ENCODE measurements around the gene CFAP53.

Gene CFAP53

DNA sequence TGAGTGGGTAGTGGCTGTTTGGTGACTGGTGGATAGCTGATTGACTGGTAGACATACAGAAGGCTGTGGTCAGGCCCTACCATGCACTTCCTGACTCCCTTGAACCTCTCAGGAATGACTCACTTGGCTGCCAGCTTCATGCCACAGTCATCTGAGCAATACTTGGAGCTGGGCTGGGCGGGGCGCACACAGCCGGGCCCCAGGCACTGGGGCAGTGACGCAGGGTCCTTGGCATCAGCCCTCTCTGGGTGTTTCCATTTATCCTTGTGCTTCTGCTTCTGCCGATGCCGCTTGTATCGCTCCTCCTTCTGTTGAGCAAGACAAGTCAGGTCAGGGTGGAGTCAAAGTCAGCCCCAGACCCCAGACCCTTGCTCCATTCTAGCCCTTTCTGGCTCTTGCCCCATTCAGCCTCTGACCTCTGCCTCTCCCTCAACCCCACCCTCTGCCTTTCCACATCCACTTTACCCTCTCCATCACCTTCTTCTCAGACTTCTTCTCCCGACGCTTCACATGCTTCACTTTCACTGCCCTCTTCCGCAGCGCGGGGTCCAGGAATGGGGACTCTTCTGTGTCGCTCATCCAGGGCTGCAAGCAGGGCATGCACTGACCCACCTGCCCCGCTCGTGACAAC, 18.1 kb upstream of the CFAP53 start:
- H3K4me3 Mint-ChIP-seq: no peak overlapping the region
- H3K9me3 Mint-ChIP-seq: no peaks in the 10 kb centered on the region
- H3K27ac Mint-ChIP-seq: peak overlapping the region; percentile 60
- H3K4me1 Mint-ChIP-seq: peaks cover 50 to 70% of the 10 kb centered on the region in 2 donors
- DNase-seq (no peak), ATAC-seq (replicated peaks) (no peak)
- H3K36me3 Mint-ChIP-seq: peaks cover 51 to 68% of the 10 kb centered on the region in 2 donors
- no peaks in the 10 kb centered on the region for H3K27me3 Mint-ChIP-seq

GRCh38 chr18:50283469-50284209, 17.3 kb upstream of the CFAP53 start:
- Mint-ChIP-seq H3K4me1 (peaks cover 56 to 76% of the 10 kb centered on the region in 2 donors), H3K27ac (peak overlapping the region; percentile 74), H3K4me3 (no peak overlapping the region), H3K9me3 (no peaks in the 10 kb centered on the region), H3K36me3 (peaks cover 51 to 74% of the 10 kb centered on the region in 2 donors), H3K27me3 (no peaks in the 10 kb centered on the region)
- ATAC-seq (replicated peaks) (no peak), DNase-seq (no peak)

DNA sequence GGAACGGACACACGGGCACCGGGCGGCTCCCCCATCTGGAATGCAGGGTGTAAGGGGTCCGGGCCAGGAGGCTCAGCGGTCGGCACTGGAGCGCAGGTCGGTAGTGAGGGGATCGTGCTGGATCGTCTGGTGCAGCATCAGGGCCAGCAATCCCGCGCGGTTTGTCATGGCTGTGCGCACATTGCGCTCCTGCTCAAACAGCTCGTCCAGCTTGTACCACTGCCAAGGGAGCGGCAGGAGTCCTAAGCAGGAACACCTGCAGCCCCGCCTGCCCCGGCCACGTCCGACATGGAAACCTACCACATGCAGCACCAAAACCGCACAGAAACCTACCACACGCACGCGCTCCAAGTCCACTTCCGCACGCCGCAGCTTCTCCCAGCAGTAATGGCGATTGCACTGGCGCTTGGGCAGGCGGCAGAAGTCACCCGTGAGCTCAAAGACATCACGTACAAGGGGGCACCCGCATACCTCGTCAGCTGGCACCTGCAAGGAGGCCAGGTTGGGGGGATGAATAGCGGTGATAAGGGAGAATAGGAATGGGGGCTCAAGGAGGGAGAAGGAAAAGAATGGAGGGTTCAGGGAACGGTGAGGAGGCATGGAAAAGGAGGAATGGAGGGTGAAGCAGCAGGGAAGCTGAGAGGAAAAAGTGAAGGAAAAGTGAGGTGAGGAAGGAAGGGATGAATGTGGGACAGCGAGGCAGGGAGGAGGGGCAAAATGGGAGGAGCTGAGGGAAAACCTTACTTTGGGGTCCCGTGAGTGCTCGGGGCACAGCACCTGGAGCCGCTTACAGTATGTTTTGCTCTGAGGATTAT, 16.4 kb upstream of the CFAP53 start:
- no peaks in the 10 kb centered on the region for H3K9me3 Mint-ChIP-seq
- H3K36me3 Mint-ChIP-seq: peaks cover 51 to 74% of the 10 kb centered on the region in 2 donors
- H3K27me3 Mint-ChIP-seq: no peaks in the 10 kb centered on the region
- DNase-seq (no peak), ATAC-seq (replicated peaks) (no peak)
- H3K4me1 Mint-ChIP-seq: peaks cover 56 to 76% of the 10 kb centered on the region in 2 donors
- peak overlapping the region; percentile 96 to 97 for H3K4me3 Mint-ChIP-seq
- H3K27ac Mint-ChIP-seq: peak overlapping the region; percentile 74

- no peak for DNase-seq
- Mint-ChIP-seq H3K4me1 (peaks cover 53 to 72% of the 10 kb centered on the region in 2 donors), H3K27ac (peak overlapping the region; percentile 97), H3K4me3 (peak overlapping the region; percentile 96 to 97), H3K27me3 (no peaks in the 10 kb centered on the region), H3K9me3 (no peaks in the 10 kb centered on the region), H3K36me3 (peaks cover 49 to 69% of the 10 kb centered on the region in 2 donors)
- no peak for ATAC-seq (replicated peaks)
Observed at GRCh38 chr18:50281972-50282520, 15.8 kb upstream of the CFAP53 start.

GRCh38 chr18:50281295-50281971, 15.1 kb upstream of the CFAP53 start, which contains the start of gene MBD1:
TSS of gene MBD1 (minus strand) at chr18:50281523. CDS start at chr18:50279992, 1,531 bp downstream.
- Mint-ChIP-seq H3K4me1 (peaks cover 47 to 66% of the 10 kb centered on the region in 2 donors), H3K36me3 (peaks cover 53 to 69% of the 10 kb centered on the region in 2 donors), H3K9me3 (no peaks in the 10 kb centered on the region), H3K27ac (peak within 1 kb of the TSS; percentile 97), H3K27me3 (no peaks in the 10 kb centered on the region), H3K4me3 (peak within 1 kb of the TSS; percentile 96 to 97)
- peak; percentile 96 for ATAC-seq (replicated peaks)
- peak; percentile 98 for DNase-seq

DNA sequence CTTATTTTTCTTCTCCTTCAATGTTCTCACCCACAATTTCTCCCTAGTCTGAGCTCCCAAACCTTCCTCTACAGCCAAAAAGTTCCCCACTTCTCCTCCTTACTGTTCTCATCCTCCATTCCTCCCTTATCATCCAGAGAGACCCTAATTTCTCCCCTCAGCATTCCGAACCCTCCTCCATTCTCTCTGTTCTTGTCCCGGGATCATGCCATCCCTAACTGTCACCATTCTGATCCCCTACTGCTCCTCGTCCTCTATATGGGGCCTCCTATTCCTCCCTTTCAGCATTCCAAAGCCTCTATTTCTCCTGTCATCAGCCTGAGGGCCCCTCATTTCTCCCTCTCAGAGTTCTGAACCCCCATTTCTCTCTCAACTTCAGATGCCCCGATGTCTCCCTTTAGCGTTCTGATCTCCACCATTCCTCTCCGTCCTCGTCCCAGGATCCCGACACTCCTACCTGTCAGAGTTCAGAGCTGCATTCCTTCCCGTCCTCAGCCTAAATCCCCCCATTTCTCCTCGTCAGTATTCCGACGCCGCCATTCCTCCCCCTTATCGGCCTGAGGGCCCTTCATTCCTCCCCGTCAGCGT, 14.5 kb upstream of the CFAP53 start:
- peak overlapping the region; percentile 97 for H3K27ac Mint-ChIP-seq
- H3K4me1 Mint-ChIP-seq: peaks cover 42 to 60% of the 10 kb centered on the region in 2 donors
- ATAC-seq (replicated peaks) (no peak), DNase-seq (no peak)
- H3K36me3 Mint-ChIP-seq: peaks cover 55 to 71% of the 10 kb centered on the region in 2 donors
- peak overlapping the region; percentile 96 to 97 for H3K4me3 Mint-ChIP-seq
- no peaks in the 10 kb centered on the region for H3K27me3 Mint-ChIP-seq
- H3K9me3 Mint-ChIP-seq: no peaks in the 10 kb centered on the region

GRCh38 chr18:50279752-50280151, 13.5 kb upstream of the CFAP53 start:
- Mint-ChIP-seq H3K27me3 (no peaks in the 10 kb centered on the region), H3K27ac (peak overlapping the region; percentile 97), H3K4me3 (peak overlapping the region; percentile 96 to 97), H3K9me3 (no peaks in the 10 kb centered on the region), H3K4me1 (peaks cover 44 to 53% of the 10 kb centered on the region in 2 donors), H3K36me3 (peaks cover 56 to 72% of the 10 kb centered on the region in 2 donors)
- DNase-seq (no peak), ATAC-seq (replicated peaks) (no peak)

GRCh38 chr18:50277942-50278341, 11.6 kb upstream of the CFAP53 start:
- Mint-ChIP-seq H3K27ac (no peak overlapping the region), H3K4me3 (no peak overlapping the region), H3K4me1 (peaks cover 32 to 40% of the 10 kb centered on the region in 2 donors), H3K9me3 (no peaks in the 10 kb centered on the region), H3K27me3 (no peaks in the 10 kb centered on the region), H3K36me3 (peaks cover 55 to 71% of the 10 kb centered on the region in 2 donors)
- ATAC-seq (replicated peaks) (no peak), DNase-seq (no peak)

DNA sequence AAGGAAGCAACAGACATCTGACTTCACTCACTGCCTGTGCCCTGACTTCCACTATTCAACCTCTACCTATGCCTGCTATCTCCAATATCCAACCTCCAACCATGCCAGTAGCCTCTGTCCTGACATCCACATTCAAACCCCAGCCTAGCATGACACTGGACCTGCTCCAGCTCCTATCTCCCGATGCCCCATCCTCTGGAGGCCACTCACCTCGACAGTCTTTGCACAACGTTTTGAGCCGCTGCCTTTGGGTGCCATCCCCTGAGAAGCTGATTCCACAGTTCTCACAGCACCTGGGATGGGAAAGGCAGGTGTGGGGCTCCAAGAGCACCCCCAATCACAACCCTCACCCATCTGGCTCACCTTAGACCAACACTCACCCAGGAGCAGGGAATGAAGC, 10.2 kb upstream of the CFAP53 start:
- ATAC-seq (replicated peaks) (no peak), DNase-seq (no peak)
- peaks cover 50 to 65% of the 10 kb centered on the region in 2 donors for H3K36me3 Mint-ChIP-seq
- H3K27me3 Mint-ChIP-seq: no peaks in the 10 kb centered on the region
- peaks cover 25% of the 10 kb centered on the region in 2 donors for H3K4me1 Mint-ChIP-seq
- H3K27ac Mint-ChIP-seq: no peak overlapping the region
- H3K4me3 Mint-ChIP-seq: no peak overlapping the region
- H3K9me3 Mint-ChIP-seq: no peaks in the 10 kb centered on the region

GRCh38 chr18:50275503-50276036, 9.3 kb upstream of the CFAP53 start:
- H3K27me3 Mint-ChIP-seq: no peaks in the 10 kb centered on the region
- H3K4me3 Mint-ChIP-seq: no peak overlapping the region
- no peaks in the 10 kb centered on the region for H3K9me3 Mint-ChIP-seq
- H3K4me1 Mint-ChIP-seq: peaks cover 16 to 18% of the 10 kb centered on the region in 2 donors
- no peak overlapping the region for H3K27ac Mint-ChIP-seq
- DNase-seq (no peak), ATAC-seq (replicated peaks) (no peak)
- peaks cover 47 to 59% of the 10 kb centered on the region in 2 donors for H3K36me3 Mint-ChIP-seq

- Mint-ChIP-seq H3K4me3 (no peak overlapping the region), H3K27me3 (no peaks in the 10 kb centered on the region), H3K27ac (no peak overlapping the region), H3K36me3 (peaks cover 49 to 57% of the 10 kb centered on the region in 2 donors), H3K4me1 (peaks cover 10 to 11% of the 10 kb centered on the region in 2 donors), H3K9me3 (no peaks in the 10 kb centered on the region)
- ATAC-seq (replicated peaks): no peak
- DNase-seq: no peak
Observed at GRCh38 chr18:50274941-50275340, 8.6 kb upstream of the CFAP53 start.

DNA sequence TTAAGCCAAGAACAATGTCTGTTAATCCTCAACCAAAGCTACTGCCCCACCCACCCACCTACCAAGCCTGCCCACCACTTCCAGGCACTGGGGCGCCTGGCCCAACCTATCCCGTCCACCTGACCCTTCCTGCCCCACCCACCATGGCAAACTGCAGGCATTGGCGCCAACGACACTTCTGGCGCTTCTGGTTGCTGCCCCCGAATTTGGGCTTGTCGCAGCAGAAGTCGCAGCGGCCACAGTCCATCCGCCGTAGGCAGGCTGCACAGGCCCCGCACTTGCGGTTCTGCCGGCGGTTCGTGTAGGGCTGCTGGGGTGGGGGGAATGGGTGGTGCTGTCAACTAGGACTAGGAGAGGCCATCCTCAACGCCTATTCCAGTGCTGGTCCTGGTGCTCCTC, 7.7 kb upstream of the CFAP53 start:
- H3K36me3 Mint-ChIP-seq: peaks cover 52 to 58% of the 10 kb centered on the region in 2 donors
- H3K27ac Mint-ChIP-seq: peak overlapping the region; percentile 25
- H3K27me3 Mint-ChIP-seq: no peaks in the 10 kb centered on the region
- DNase-seq: no peak
- no peaks in the 10 kb centered on the region for H3K9me3 Mint-ChIP-seq
- no peak for ATAC-seq (replicated peaks)
- H3K4me3 Mint-ChIP-seq: no peak overlapping the region
- H3K4me1 Mint-ChIP-seq: peaks cover 3 to 6% of the 10 kb centered on the region in 2 donors
